H1 (cell line): ENCODE measurements around the gene CHST2. TPM values are rescaled to one million over a fixed set of nuclear protein-coding genes. Genes with fewer than 3 reads are reported as not detected.

Experiments
- ASH2L ChIP-seq: fragments of 200-600, 300-600 bp; sonication (generic); IDR thresholded peaks from one replicate; pipeline ENCODE4 v1.7.1; 2017; ENCODE audit warnings: low read length
- CBX5 ChIP-seq: fragments of 300-800, 300-1000 bp; sonication (generic); IDR thresholded peaks from 2 replicates; pipeline ENCODE4 v1.7.1; 2016; ENCODE audit warnings: antibody characterized with exemption, low read length, low read depth
- CHD7 ChIP-seq: fragments of 300-600 bp; sonication (generic); IDR thresholded peaks from 2 replicates; pipeline ENCODE4 v1.7.1; 2012; ENCODE audit warnings: low read length, moderate library complexity, mild to moderate bottlenecking, inconsistent platforms; ENCODE audit not compliant: insufficient replicate concordance
- POLR2A ChIP-seq, 2 experiments: IDR thresholded peaks; 1 replicate in 1 of 2; 2 replicates in 1 of 2; pipeline ENCODE4 v1.6.1; 2011; ENCODE audit warnings: low read depth in 2 of 2, low read length in 2 of 2, mild to moderate bottlenecking in 2 of 2; ENCODE audit errors: control extremely low read depth in 1 of 2
- RAD21 ChIP-seq, 2 experiments: IDR thresholded peaks in 1 of 2; conservative IDR thresholded peaks in 1 of 2; 2 replicates each; pipeline ENCODE4 v1.6.1; 2011; ENCODE audit warnings: low read depth in 2 of 2, low read length in 2 of 2, improper control_type of control experiment in 1 of 2, inconsistent platforms in 1 of 2, mild to moderate bottlenecking in 1 of 2, moderate library complexity in 1 of 2
- RBBP5 ChIP-seq: IDR thresholded peaks from 2 replicates; pipeline ENCODE4 v1.7.1; 2012; ENCODE audit warnings: low read depth, mild to moderate bottlenecking, inconsistent platforms, low read length, moderate library complexity, borderline replicate concordance
- SAP30 ChIP-seq: fragments of 300-600 bp; sonication (generic); IDR thresholded peaks from 2 replicates; pipeline ENCODE4 v1.7.1; 2012; ENCODE audit warnings: low read length, moderate library complexity, mild to moderate bottlenecking, inconsistent platforms; ENCODE audit not compliant: insufficient read depth, insufficient replicate concordance
- SP2 ChIP-seq: IDR thresholded peaks from 2 replicates; pipeline ENCODE4 v1.6.1; 2012; ENCODE audit warnings: mild to moderate bottlenecking, low read length, inconsistent platforms
- SRF ChIP-seq: IDR thresholded peaks from 2 replicates; pipeline ENCODE4 v1.6.1; 2011; ENCODE audit warnings: mild to moderate bottlenecking, low read depth, low read length, moderate library complexity
- TAF1 ChIP-seq: IDR thresholded peaks from 2 replicates; pipeline ENCODE4 v1.6.1; 2011; ENCODE audit warnings: mild to moderate bottlenecking, low read depth, low read length
- TEAD4 ChIP-seq: IDR thresholded peaks from 2 replicates; pipeline ENCODE4 v1.6.1; 2012; ENCODE audit warnings: low read depth, low read length, inconsistent platforms, mixed read lengths
- polyA plus RNA-seq, 7 experiments: library from polyadenylated mRNA; depleted of rRNA in 3 of 7; stranded (reverse) in 5 of 7; unstranded in 2 of 7; fragments of >200 nt in 5 of 7; fragments of 200-250 nt in 2 of 7; gene quantifications; 1 replicate in 5 of 7; 2 replicates in 1 of 7; 4 replicates in 1 of 7; pipeline versions ENCODE4 v1.2.1 to v1.2.3, GENCODE V29; 2011 to 2013; ENCODE audit warnings: missing spikeins in 2 of 7, mixed read lengths in 2 of 7
- total RNA-seq: library from RNA; stranded (reverse); fragmentation: NEBNext Ultra II Directional; extraction: Animal tissue kit (Norgen Biotek cat#: 25700); gene quantifications from 2 replicates; pipeline ENCODE4 v1.2.1, GENCODE V29; 2021

CHST2 gene
- total and polyA plus RNA-seq, 2 of the 8 experiments (the other 6 are each of a cell fraction or from before 2014, with no cell fraction given): 3.2 to 15.1 TPM

- TF ChIP-seq CHD7: no peak
- TF ChIP-seq SRF: no peak
- TF ChIP-seq POLR2A (IDR thresholded peaks at IDR 0.05; ENCODE audit: control extremely low read depth in 1 of 2, low read depth in 2 of 2, low read length in 2 of 2): no peak
- no peak for TF ChIP-seq RBBP5
- no peak for TF ChIP-seq SAP30
- TF ChIP-seq ASH2L: no peak
- TF ChIP-seq TEAD4: no peak
- TF ChIP-seq CBX5: no peak
- TF ChIP-seq RAD21 (IDR thresholded peaks at IDR 0.05 in 1 of 2, conservative IDR thresholded peaks at IDR 0.05 in 1 of 2; ENCODE audit: low read depth in 2 of 2, low read length in 2 of 2): no peak
- no peak for TF ChIP-seq SP2
- no peak for TF ChIP-seq TAF1
Observed at GRCh38 chr3:143090486-143090885, 29.1 kb upstream of the CHST2 start (continued).
